GM18498 (cell line): Measurements from ENCODE around the gene LHFPL6.

Experiments
- ATAC-seq: cut with Tn5 transposase; IDR thresholded peaks from one replicate; pipeline ENCODE4 v1.9.1; 2021; ENCODE audit warnings: mild to moderate bottlenecking, moderate library complexity; ENCODE audit not compliant: unreplicated experiment

The LHFPL6 gene

GRCh38 chr13:39521701-39522100 is 81.3 kb downstream of the LHFPL6 start:
- no peak for ATAC-seq

GRCh38 chr13:39516096-39516495 is 86.9 kb downstream of the LHFPL6 start:
- ATAC-seq: no peak

- no peak for ATAC-seq
Observed at GRCh38 chr13:39515224-39515714, 87.7 kb downstream of the LHFPL6 start.

- no peak for ATAC-seq
Observed at GRCh38 chr13:39512687-39513086, 90.3 kb downstream of the LHFPL6 start.

GRCh38 chr13:39510316-39510695 is 92.7 kb downstream of the LHFPL6 start:
- peak; percentile 84 for ATAC-seq

- ATAC-seq: peak; percentile 15
Observed at GRCh38 chr13:39509616-39510315, 93.2 kb downstream of the LHFPL6 start.

GRCh38 chr13:39506559-39507390 is 96.2 kb downstream of the LHFPL6 start:
- no peak for ATAC-seq

GRCh38 chr13:39505151-39505550 is 97.8 kb downstream of the LHFPL6 start:
- no peak for ATAC-seq

- ATAC-seq: no peak
Observed at GRCh38 chr13:39503048-39503447, 99.9 kb downstream of the LHFPL6 start.

- ATAC-seq: no peak
Observed at GRCh38 chr13:39501702-39502324, 101.2 kb downstream of the LHFPL6 start.

GRCh38 chr13:39499604-39500003 is 103.4 kb downstream of the LHFPL6 start:
- ATAC-seq: no peak

GRCh38 chr13:39498471-39499114 is 104.4 kb downstream of the LHFPL6 start:
- ATAC-seq: no peak

GRCh38 chr13:39496506-39496905 is 106.5 kb downstream of the LHFPL6 start:
- ATAC-seq: no peak

GRCh38 chr13:39494633-39495032 is 108.4 kb downstream of the LHFPL6 start:
- ATAC-seq: no peak

GRCh38 chr13:39494006-39494405 is 109.0 kb downstream of the LHFPL6 start:
- ATAC-seq: no peak

GRCh38 chr13:39490136-39490535 is 112.9 kb downstream of the LHFPL6 start:
- no peak for ATAC-seq

- ATAC-seq: no peak
Observed at GRCh38 chr13:39486758-39487157, 116.2 kb downstream of the LHFPL6 start.

- no peak for ATAC-seq
Observed at GRCh38 chr13:39485314-39485700, 117.7 kb downstream of the LHFPL6 start.

GRCh38 chr13:39484506-39485313 is 118.3 kb downstream of the LHFPL6 start:
- ATAC-seq: no peak

GRCh38 chr13:39483326-39483725 is 119.7 kb downstream of the LHFPL6 start:
- no peak for ATAC-seq
